Sigmoid colon (tissue), 7 donors: ENCODE measurements around the gene HOXB2. TPM values are rescaled to one million over a fixed set of nuclear protein-coding genes. Genes with fewer than 3 reads are reported as not detected.

ENCODE experiments used
- DNase-seq: peaks from one replicate; pipeline ENCODE4 v3.0.0-alpha.2; 2019
- H3K27ac ChIP-seq, 4 donors: fragments of 200-600 bp; sonication (generic); one replicate each; pipeline ENCODE4 v1.5.1; 2016 to 2019; ENCODE audit warnings: mild to moderate bottlenecking in 1 of 4
- H3K27me3 ChIP-seq, 3 donors: fragments of 200-600 bp; sonication (generic); one replicate each; pipeline ENCODE4 v1.5.1; 2019; ENCODE audit warnings: mild to moderate bottlenecking in 1 of 3
- H3K36me3 ChIP-seq, 4 donors: fragments of 200-600 bp; sonication (generic); one replicate each; pipeline ENCODE4 v1.5.1; 2016 to 2019
- H3K4me1 ChIP-seq, 4 donors: fragments of 200-600 bp; sonication (generic); one replicate each; pipeline ENCODE4 v1.5.1; 2017 to 2019
- H3K4me3 ChIP-seq, 4 donors: fragments of 200-600 bp; sonication (generic); one replicate each; pipeline ENCODE4 v1.5.1; 2017 to 2019; ENCODE audit warnings: mild to moderate bottlenecking in 2 of 4, moderate library complexity in 1 of 4
- H3K9me3 ChIP-seq, 4 donors: fragments of 200-600 bp in 3 of 4; sonication (generic) in 3 of 4; one replicate each; pipeline versions ENCODE4 v1.5.1 to v1.6.1; 2013 to 2019
- CTCF ChIP-seq, 4 experiments: fragments of 450-650 bp in 3 of 4; fragments of 200-600 bp in 1 of 4; IDR thresholded peaks; one replicate each; pipeline ENCODE4 v1.5.1; 2016 to 2019; ENCODE audit warnings: antibody characterized with exemption in 4 of 4, mild to moderate bottlenecking in 3 of 4, moderate library complexity in 2 of 4
- EP300 ChIP-seq, 4 donors: sonication (generic); formaldehyde crosslinking; IDR thresholded peaks; one replicate each; pipeline ENCODE4 v1.6.1; 2017; ENCODE audit warnings: antibody characterized with exemption in 4 of 4
- POLR2A ChIP-seq, 2 donors: fragments of 450-650 bp; IDR thresholded peaks; one replicate each; pipeline ENCODE4 v1.6.1; 2016; ENCODE audit warnings: antibody characterized with exemption in 2 of 2, mild to moderate bottlenecking in 2 of 2, moderate library complexity in 2 of 2
- POLR2AphosphoS5 ChIP-seq, 4 donors: sonication (generic); formaldehyde crosslinking; IDR thresholded peaks; one replicate each; pipeline ENCODE4 v1.6.1; 2017; ENCODE audit warnings: antibody characterized with exemption in 4 of 4
- WGBS, 2 donors: extraction: QIAGEN DNeasy Blood & Tissue Kit; methylation state at CpG; one replicate each; pipeline ENCODE4 v1.1.7; 2013; 5-methylcytosine and 5-hydroxymethylcytosine counted together
- intact Hi-C: fragments of 100-400 bp; cut with DNase I; formaldehyde crosslinking; loops from one replicate; pipeline ENCODE4 v1.15.1; 2023
- polyA plus RNA-seq, 3 donors: library from polyadenylated mRNA; stranded (reverse); fragments of 200-250 nt; gene quantifications; one replicate each; pipeline ENCODE4 v1.2.3, GENCODE V29; 2013
- total RNA-seq, 4 donors: library from RNA; depleted of rRNA; stranded (reverse); fragments of >200 nt; gene quantifications; one replicate each; pipeline ENCODE4 v1.1.0, GENCODE V29; 2016
- donor health status: healthy with polysubstance abuse.
- donor health status: Bipolar disorder and iron deficiency.
- donor health status: healthy.

HOXB2 gene
- total RNA-seq, result 10 to 100 TPM; 44.9 to 86.1 (median 63.6) TPM
- 1 to 10 TPM; 1.6 to 7.8 (median 3.0) TPM for polyA plus RNA-seq

- WGBS, 2 donors, result 52 to 80% methylated on average over 12 of the region's 12 CpGs
- Histone ChIP-seq H3K4me1 (peaks cover 0 to 67% (median 63%) of the 10 kb centered on the region in 4 donors), H3K27ac (peak within 1 kb of the TSS; percentile 94 to 99 (median 96)), H3K9me3 (no peaks in the 10 kb centered on the region), H3K36me3 (peaks cover 0 to 9% (median 2%) of the 10 kb centered on the region in 4 donors), H3K27me3 (no peaks in the 10 kb centered on the region), H3K4me3 (peak within 1 kb of the TSS; percentile 72 to 87 (median 84))
- intact Hi-C loops, result no loop called here
- DNase-seq, result no peak
- TF ChIP-seq CTCF (IDR thresholded peaks at IDR 0.05), result no peak
- TF ChIP-seq POLR2A (IDR thresholded peaks at IDR 0.05), result no peak
- TF ChIP-seq POLR2AphosphoS5 (IDR thresholded peaks at IDR 0.05), result no peak
- TF ChIP-seq EP300 (IDR thresholded peaks at IDR 0.05), result no peak
Measured at GRCh38 chr17:48545022-48545375, at the start of gene HOXB2. HOXB2 (minus strand) TSS chr17:48545109; CDS start chr17:48544911, 198 bp downstream.

GRCh38 chr17:48593840-48594537, 49.1 kb upstream of the HOXB2 start:
- peak; percentile 92 for DNase-seq
- Histone ChIP-seq H3K36me3 (no peaks in the 10 kb centered on the region), H3K9me3 (no peaks in the 10 kb centered on the region), H3K4me3 (peak overlapping the region; percentile 36 to 70 (median 56)), H3K27me3 (peaks cover 0 to 7% (median 0%) of the 10 kb centered on the region in 3 donors), H3K4me1 (peaks cover 0 to 61% (median 52%) of the 10 kb centered on the region in 4 donors), H3K27ac (peak overlapping the region in 3 of 4 donors; percentile 95 to 99 (median 97))
- 37 to 69% methylated on average over 37 of the region's 37 CpGs for WGBS, 2 donors
- intact Hi-C loops, result loop anchor here (1.0 to 2.0 kb wide), 3 partner anchors 101 to 243 kb away; no protein-coding TSS in a partner anchor
- TF ChIP-seq POLR2A (IDR thresholded peaks at IDR 0.05), result no peak
- peak; percentile 16 to 66 (median 54) for TF ChIP-seq POLR2AphosphoS5 (IDR thresholded peaks at IDR 0.05)
- peak; percentile 90 to 94 (median 92) for TF ChIP-seq CTCF (IDR thresholded peaks at IDR 0.05)

- no peaks in the 10 kb centered on the region for H3K9me3 ChIP-seq
- peak within 1 kb of the TSS in 3 of 4 donors; percentile 95 to 99 (median 97) for H3K27ac ChIP-seq
- peak within 1 kb of the TSS; percentile 36 to 70 (median 56) for H3K4me3 ChIP-seq
- intact Hi-C loops, result loop anchor here (2.0 kb wide), 2 partner anchors 100 to 242 kb away; no protein-coding TSS in a partner anchor
- TF ChIP-seq POLR2AphosphoS5 (IDR thresholded peaks at IDR 0.05) (peak in 3 of 4 donors; percentile 12 to 42 (median 19)), EP300 (IDR thresholded peaks at IDR 0.05) (no peak), POLR2A (IDR thresholded peaks at IDR 0.05) (no peak)
- peaks cover 0 to 55% (median 47%) of the 10 kb centered on the region in 4 donors for H3K4me1 ChIP-seq
- DNase-seq, result no peak
- no peaks in the 10 kb centered on the region for H3K36me3 ChIP-seq
- peaks cover 0 to 7% (median 0%) of the 10 kb centered on the region in 3 donors for H3K27me3 ChIP-seq
- 26 to 73% methylated on average over 50 of the region's 50 CpGs for WGBS, 2 donors
Measured at GRCh38 chr17:48593126-48593829, 48.4 kb upstream of the HOXB2 start, which contains the start of gene HOXB5. HOXB5 (minus strand) TSS chr17:48593779; CDS start chr17:48593682, 97 bp downstream.

GRCh38 chr17:48592577-48592976, 47.7 kb upstream of the HOXB2 start:
- DNase-seq, result no peak
- Histone ChIP-seq H3K27me3 (peaks cover 0 to 7% (median 0%) of the 10 kb centered on the region in 3 donors), H3K27ac (peak overlapping the region in 3 of 4 donors; percentile 95 to 99 (median 97)), H3K4me1 (peaks cover 0 to 59% (median 47%) of the 10 kb centered on the region in 4 donors), H3K36me3 (no peaks in the 10 kb centered on the region), H3K9me3 (no peaks in the 10 kb centered on the region), H3K4me3 (peak overlapping the region; percentile 36 to 70 (median 56))
- 41 to 73% methylated on average over 14 of the region's 14 CpGs for WGBS, 2 donors
- TF ChIP-seq EP300 (IDR thresholded peaks at IDR 0.05), result no peak
- TF ChIP-seq POLR2AphosphoS5 (IDR thresholded peaks at IDR 0.05), result peak in 2 of 4 donors; percentile 10 to 26
- intact Hi-C loops, result loop anchor here (2.0 kb wide), 2 partner anchors 100 to 242 kb away; no protein-coding TSS in a partner anchor

- Histone ChIP-seq H3K9me3 (no peaks in the 10 kb centered on the region), H3K36me3 (no peaks in the 10 kb centered on the region), H3K27me3 (peaks cover 0 to 7% (median 0%) of the 10 kb centered on the region in 3 donors), H3K4me3 (peak overlapping the region; percentile 36 to 70 (median 56)), H3K27ac (peak overlapping the region in 3 of 4 donors; percentile 95 to 99 (median 97)), H3K4me1 (peaks cover 0 to 59% (median 48%) of the 10 kb centered on the region in 4 donors)
- TF ChIP-seq EP300 (IDR thresholded peaks at IDR 0.05) (no peak), POLR2A (IDR thresholded peaks at IDR 0.05) (no peak), POLR2AphosphoS5 (IDR thresholded peaks at IDR 0.05) (peak in 1 of 4 donors; percentile 20)
- DNase-seq, result no peak
- WGBS, 2 donors, result 31 to 71% methylated on average over 33 of the region's 33 CpGs
- intact Hi-C loops, result loop anchor here (2.0 kb wide), 2 partner anchors 99 to 241 kb away; no protein-coding TSS in a partner anchor
Measured at GRCh38 chr17:48592057-48592514, 47.2 kb upstream of the HOXB2 start.
